Effector CD8-positive, alpha-beta T cell (primary cell): ENCODE results near the gene PLEKHM3.

Experiments
- DNase-seq: peaks from one replicate; lab custom pipeline; 2025; lab: John Stamatoyannopoulos, UW

Gene PLEKHM3

DNA sequence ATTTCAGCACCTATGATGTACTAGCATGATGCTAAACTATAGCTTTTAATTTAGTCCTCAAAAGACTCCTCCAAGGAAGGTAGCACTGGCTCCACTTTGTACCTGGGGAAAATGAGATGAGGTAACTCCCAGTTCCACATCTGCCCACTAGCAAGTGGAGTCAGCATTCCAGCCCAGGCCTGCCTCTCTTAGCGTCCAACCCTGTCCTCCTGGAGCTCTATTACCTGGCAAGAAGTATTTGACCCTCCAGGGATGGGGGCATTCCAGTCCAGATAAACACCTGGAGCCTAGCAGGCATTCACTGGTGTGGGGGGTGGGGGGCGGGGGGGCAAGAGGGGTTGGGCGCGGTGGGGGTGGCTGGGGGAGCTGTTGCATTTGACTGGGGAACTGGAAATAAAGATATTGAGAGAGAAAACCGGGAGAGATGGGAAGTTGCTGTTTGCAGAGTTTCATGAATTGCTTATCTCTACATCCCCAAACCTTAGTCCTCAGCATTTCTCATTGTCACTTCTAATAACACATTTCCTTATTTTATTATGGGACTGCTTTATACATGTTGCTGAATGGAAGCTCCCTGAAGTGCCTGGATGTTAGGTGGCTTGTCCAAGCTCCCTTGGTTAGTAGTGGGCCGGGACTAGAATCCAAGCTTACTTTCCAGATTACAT is 233.6 kb downstream of the PLEKHM3 start:
- no peak for DNase-seq

DNA sequence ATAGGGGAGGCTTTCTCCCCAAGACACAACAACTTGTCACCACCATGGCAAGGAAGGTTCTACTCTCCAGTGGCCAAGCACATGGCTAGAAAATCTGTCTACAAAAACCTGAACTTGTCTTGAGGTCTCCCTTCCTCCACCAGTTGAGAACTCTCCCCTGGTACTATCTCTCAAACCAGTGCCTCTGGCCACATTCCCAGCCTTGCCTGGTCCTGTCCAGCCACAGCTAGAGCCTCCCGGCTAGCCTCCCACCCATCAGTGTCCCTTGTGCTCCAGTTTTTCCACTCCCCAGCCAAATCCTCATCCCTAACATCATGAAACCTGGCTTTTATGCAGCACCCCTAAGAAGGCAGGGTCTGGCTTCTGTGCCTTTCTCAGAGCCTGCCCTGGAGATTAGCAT is 234.4 kb downstream of the PLEKHM3 start:
- no peak for DNase-seq

DNA sequence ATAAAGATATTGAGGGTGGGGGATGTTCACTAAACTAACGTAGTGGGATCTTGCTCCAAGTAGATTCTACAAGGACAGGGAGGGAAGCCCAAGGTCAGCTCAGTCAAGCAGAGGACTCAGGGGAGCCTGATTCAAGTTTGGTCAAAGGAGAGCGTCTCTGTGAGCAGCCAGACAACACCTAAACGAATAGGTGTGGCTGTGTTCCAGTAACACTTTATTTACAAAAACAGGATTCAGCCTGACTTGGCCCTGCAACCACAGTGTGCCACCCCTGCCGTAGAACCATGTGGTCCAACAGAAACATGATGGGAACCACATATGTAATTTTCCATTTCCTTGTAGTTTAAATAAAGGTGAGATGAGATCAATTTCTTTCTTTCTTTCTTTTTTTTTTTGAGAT is 237.5 kb downstream of the PLEKHM3 start:
- DNase-seq, result no peak

GRCh38 chr2:207787017-207787416 is 238.3 kb downstream of the PLEKHM3 start:
- DNase-seq, result no peak

- no peak for DNase-seq
Observed at GRCh38 chr2:207784898-207785297, 240.4 kb downstream of the PLEKHM3 start.

- no peak for DNase-seq
Observed at GRCh38 chr2:207783514-207783913, 241.8 kb downstream of the PLEKHM3 start.

GRCh38 chr2:207782238-207783030 is 242.9 kb downstream of the PLEKHM3 start:
- no peak for DNase-seq

DNA sequence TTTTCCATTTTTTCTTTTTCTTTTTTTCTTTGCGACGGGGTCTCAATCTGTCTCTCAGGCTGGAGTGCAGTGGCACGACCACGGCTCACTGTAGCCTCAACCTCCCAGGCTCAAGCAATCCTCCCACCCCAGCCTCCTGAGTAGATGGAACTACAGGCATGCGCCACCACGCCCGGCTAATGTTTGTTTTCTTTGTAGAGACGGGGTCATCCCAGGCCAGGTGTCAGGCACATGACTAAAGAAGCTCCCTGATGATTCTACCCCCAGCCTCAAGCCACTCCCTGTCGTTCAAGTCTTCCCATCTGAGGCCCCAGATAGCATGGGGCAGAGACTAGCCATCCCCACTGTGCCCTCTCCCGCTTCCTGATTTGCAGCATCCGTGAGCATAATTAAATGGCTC is 245.8 kb downstream of the PLEKHM3 start:
- DNase-seq, result no peak

- DNase-seq, result no peak
Observed at GRCh38 chr2:207778298-207778882, 246.9 kb downstream of the PLEKHM3 start.

- DNase-seq, result no peak
Observed at GRCh38 chr2:207777124-207777523, 248.2 kb downstream of the PLEKHM3 start.

DNA sequence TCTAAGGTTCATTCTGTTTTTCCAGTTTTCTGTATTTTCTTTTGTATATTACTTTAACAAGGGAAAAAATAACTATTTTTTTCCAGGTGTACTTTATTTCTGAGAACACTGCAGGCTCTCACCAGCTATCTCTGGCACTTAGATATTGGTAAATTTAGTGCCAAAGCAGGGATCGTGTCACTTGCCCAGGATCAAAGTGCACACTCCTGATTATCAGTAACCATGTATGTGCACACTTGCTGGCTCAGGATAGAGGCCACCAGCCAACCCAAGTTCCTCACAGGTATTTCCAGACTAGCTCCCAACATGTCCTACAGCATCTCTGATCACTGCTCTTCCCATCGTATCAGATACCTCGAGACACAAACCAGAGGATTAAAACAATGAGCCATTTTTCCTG is 249.9 kb downstream of the PLEKHM3 start:
- no peak for DNase-seq

- no peak for DNase-seq
Observed at GRCh38 chr2:207772844-207773205, 252.5 kb downstream of the PLEKHM3 start.

DNA sequence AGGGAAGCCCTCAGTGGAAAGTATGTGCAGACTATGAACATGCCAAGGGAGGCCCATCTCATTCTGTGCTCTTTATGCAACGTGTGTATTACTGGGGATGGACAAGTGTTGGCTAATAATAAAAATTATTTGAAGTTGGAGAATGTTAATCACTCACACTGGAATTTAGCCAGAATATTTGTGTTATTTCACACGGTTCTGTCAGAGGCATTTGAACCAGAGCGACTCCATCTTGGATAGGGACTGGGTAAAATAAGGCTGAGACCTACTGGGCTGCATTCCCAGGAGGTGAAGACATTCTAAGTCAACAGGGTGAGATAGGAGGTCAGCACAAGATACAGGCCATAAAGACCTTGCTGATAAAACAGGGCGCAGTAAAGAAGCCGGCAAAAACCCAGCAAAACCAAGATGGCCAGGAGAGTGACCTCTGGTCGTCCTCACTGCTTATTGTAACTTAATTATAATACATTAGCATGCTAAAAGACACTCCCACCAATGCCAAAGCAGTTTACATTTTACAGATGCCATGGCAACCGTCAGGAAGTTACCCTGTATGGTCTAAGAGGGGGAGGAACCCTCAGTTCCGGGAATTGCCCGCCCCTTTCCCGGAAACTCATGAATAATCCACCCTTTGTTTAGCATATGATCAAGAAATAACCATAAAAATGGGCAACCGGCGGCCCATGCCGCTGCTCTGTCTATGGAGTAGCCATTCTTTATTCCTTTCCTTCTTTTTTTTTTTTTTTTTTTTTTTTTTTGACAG is 253.1 kb downstream of the PLEKHM3 start:
- DNase-seq, result no peak

- DNase-seq, result no peak
Observed at GRCh38 chr2:207771421-207771820, 253.9 kb downstream of the PLEKHM3 start.
